Measurements from ENCODE around the gene TELO2.

The TELO2 gene

DNA sequence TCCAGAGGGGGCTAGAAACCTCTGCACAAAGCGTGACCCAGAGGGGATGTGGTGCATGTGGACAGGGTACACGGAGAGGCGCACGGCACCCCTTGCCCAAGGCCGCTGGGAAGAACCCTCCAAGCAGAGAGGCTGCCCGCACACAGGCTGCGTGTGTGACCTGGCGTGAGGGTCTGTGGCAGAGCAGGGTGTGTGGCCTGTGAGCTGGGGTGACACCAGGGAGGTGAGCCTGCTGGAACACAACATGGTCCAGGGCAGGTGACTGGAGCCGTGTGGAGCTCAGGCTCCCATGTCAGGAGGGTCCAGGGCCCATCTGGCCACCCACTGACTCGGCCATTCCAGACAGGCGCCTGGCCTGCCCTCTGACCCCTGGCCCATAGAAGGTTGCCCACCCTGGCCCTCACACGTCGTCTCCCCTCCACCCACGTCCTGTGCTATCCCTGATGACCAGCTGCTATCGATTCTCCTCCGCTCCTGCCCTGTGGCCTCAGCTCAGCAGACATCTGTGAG lies 25.5 kb downstream of the TELO2 start:
- TF ChIP-seq, protein P1, sequence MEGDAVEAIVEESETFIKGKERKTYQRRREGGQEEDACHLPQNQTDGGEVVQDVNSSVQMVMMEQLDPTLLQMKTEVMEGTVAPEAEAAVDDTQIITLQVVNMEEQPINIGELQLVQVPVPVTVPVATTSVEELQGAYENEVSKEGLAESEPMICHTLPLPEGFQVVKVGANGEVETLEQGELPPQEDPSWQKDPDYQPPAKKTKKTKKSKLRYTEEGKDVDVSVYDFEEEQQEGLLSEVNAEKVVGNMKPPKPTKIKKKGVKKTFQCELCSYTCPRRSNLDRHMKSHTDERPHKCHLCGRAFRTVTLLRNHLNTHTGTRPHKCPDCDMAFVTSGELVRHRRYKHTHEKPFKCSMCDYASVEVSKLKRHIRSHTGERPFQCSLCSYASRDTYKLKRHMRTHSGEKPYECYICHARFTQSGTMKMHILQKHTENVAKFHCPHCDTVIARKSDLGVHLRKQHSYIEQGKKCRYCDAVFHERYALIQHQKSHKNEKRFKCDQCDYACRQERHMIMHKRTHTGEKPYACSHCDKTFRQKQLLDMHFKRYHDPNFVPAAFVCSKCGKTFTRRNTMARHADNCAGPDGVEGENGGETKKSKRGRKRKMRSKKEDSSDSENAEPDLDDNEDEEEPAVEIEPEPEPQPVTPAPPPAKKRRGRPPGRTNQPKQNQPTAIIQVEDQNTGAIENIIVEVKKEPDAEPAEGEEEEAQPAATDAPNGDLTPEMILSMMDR (conservative IDR thresholded peaks at IDR 0.05; ENCODE audit: low read depth, low read length): no peak
- no peak overlapping the region for H3K4me3 ChIP-seq (ENCODE audit: low read depth, low read length)
- DNase-seq (ENCODE audit: low read depth): no peak

DNA sequence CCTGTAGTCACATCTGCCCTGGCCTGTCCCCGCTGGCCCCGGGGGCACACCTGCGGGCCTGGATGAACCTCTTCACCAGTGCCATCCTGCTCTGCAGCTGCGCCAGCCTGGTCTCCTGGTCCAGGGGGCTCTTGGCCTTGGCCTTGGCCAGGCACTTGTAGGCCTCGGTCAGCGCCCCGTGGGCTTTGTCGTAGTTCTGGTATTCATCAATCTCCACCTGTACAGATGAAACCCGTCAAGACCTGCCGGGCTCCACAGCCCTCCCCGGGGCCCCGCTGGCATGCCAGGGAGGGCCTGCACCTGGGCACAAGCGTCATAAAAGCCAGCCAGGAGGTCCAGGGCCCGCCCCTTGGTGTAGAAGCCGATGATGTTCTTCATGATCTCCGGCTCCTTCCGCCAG lies 26.7 kb downstream of the TELO2 start:
- no peak for DNase-seq (ENCODE audit: low read depth)
- no peak overlapping the region for H3K4me3 ChIP-seq (ENCODE audit: low read depth, low read length)
- TF ChIP-seq, protein P1 (conservative IDR thresholded peaks at IDR 0.05; ENCODE audit: low read depth, low read length): no peak

DNA sequence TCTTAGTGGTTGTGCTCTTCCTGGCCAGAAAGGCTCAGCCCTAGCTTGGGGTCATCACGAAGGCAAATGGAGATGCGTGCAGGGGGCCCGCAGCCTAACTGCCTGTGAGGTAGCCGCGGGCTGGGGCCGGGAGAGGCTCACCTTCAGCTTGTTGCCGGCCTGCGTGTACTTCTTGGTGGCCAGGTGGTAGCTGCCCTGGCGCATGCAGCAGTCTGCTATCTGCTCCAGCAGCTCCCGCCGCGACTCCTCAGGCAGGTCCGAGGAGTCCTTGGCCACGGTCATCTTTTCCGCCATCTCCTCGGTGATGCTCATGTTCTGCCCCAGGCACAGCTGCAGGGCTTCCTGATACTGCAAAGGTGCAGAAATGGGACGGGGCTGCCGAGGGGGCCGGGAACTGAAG lies 27.3 kb downstream of the TELO2 start:
- H3K4me3 ChIP-seq (ENCODE audit: low read depth, low read length): no peak overlapping the region
- TF ChIP-seq, protein P1 (conservative IDR thresholded peaks at IDR 0.05; ENCODE audit: low read depth, low read length): no peak
- DNase-seq (ENCODE audit: low read depth): no peak

DNA sequence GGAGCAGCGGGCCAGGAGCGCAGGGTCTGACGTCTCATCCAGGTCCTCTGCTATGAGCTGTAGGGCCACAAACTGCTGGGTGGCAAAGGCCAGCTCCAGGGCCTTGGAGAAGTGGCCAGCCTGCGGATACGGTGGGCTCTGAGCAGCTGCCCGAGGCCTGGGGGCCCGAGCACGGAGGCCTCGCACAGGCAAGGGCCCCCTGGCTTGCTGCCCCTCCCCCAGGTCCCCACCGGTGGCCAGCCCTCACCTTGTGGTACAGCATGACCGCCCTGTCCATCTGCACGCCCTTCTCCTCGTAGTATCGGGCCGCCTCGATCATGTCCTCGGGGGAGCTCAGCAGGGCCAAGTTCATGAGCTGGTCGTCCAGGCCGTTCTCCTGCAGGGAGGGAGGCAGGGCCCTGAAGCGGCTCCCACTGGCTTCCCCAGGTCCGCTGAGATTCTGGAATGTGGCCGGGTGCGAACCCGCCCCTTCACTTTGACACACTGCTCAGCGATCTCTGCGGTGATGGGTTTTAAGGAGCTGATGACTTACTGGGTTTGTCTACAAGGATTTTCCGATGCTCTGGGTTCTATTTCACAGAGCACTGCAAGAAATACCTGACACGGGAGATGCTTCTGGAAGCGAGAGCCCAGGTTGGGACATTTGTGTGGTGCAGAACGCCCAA lies 30.6 kb downstream of the TELO2 start:
- no peak overlapping the region for H3K4me3 ChIP-seq (ENCODE audit: low read depth, low read length)
- DNase-seq (ENCODE audit: low read depth): no peak
- TF ChIP-seq, protein P1 (conservative IDR thresholded peaks at IDR 0.05; ENCODE audit: low read depth, low read length): no peak

DNA sequence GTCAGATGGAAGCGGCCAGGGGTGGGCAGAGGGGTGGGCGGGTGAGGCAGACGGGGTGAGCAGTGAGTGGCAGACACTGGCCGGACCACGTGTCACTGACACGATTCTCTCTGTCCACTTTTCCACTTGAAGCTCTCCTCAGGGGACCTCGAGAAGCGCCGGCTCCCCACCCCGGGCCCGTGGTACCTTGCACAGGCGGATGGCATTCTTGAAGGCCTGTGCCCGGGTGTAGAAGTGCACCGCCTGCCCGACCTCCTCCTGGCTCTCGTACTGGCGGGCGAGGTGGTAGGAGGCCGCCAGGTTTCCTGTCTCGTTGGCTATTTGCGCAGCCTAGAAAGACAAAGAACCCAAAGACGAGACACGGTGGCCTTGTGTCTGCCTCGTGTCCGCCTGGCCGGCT lies 31.2 kb downstream of the TELO2 start:
- H3K4me3 ChIP-seq (ENCODE audit: low read depth, low read length): no peak overlapping the region
- TF ChIP-seq, protein P1 (conservative IDR thresholded peaks at IDR 0.05; ENCODE audit: low read depth, low read length): no peak
- no peak for DNase-seq (ENCODE audit: low read depth)

DNA sequence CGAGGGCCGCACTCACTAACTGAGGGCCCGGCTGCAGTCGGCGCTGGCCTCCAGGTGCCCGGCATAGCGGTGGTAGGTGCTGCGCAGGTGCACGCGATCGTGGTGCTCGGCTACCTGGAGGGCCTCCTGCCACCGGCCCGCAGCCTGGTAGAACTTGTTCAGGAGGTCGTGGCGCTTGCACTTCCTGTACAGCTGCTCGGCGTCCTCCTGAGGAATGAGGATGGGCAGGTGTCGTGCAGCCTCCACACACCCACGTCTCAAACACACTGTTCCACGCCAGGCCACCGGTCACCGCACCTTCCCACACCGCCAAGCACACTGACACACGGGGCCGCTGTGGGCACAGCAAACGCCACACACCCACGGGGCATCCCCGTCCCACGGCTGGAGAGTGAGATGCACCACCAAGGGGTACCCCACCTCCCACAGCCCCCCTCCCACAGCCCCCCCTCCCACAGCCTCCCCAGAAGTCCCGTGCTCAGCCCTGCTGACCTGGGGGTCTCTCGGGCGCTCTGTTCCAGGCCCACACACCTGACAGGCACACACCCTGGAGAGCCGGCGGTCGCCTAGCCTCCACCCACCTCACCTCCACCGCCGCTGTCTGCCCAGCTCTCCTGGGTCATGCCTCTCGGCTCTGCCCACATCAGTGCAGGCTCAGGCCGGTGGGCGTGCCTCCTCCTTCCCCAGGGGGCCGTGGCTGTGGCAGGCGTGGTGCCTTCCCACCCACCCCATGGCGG lies 32.9 kb downstream of the TELO2 start:
- DNase-seq (ENCODE audit: low read depth): no peak
- TF ChIP-seq, protein P1 (conservative IDR thresholded peaks at IDR 0.05; ENCODE audit: low read depth, low read length): no peak
- no peak overlapping the region for H3K4me3 ChIP-seq (ENCODE audit: low read depth, low read length)

All from choroid plexus epithelial cell (primary cell).